KMS-11 (cell line): ENCODE measurements around the gene PKIB.

Experiments used
- H2AFZ ChIP-seq: fragments of 200-600 bp; sonication (generic); 2 replicates; pipeline ENCODE4 v1.6.1; 2016; ENCODE audit warnings: antibody characterized with exemption, mixed run types, low read depth
- H3K27ac ChIP-seq: fragments of 200-600 bp; sonication (generic); 2 replicates; pipeline ENCODE4 v1.6.1; 2016; ENCODE audit warnings: mild to moderate bottlenecking, mixed run types
- H3K27me3 ChIP-seq: fragments of 200-600 bp; sonication (generic); 2 replicates; pipeline ENCODE4 v1.6.1; 2017; ENCODE audit warnings: mild to moderate bottlenecking, low read depth, mixed run types, moderate library complexity; ENCODE audit not compliant: insufficient read depth
- H3K36me3 ChIP-seq: fragments of 200-600 bp; sonication (generic); 2 replicates; pipeline ENCODE4 v1.6.1; 2017; ENCODE audit warnings: mild to moderate bottlenecking, mixed run types; ENCODE audit not compliant: insufficient read depth
- H3K4me1 ChIP-seq: fragments of 200-600 bp; sonication (generic); 2 replicates; pipeline ENCODE4 v1.6.1; 2016; ENCODE audit warnings: mild to moderate bottlenecking, low read depth, mixed run types; ENCODE audit not compliant: poor library complexity, severe bottlenecking
- H3K4me2 ChIP-seq: fragments of 200-600 bp; sonication (generic); 2 replicates; pipeline ENCODE4 v1.7.0; 2016; ENCODE audit warnings: mild to moderate bottlenecking, mixed run types
- H3K4me3 ChIP-seq: fragments of 200-600 bp; sonication (generic); IDR thresholded peaks from 2 replicates; pipeline ENCODE4 v1.6.1; 2017; ENCODE audit warnings: low read depth, low read length, mixed read lengths; ENCODE audit not compliant: insufficient read depth
- H3K79me2 ChIP-seq: fragments of 200-600 bp; sonication (generic); 2 replicates; pipeline ENCODE4 v1.6.1; 2016; ENCODE audit warnings: low read depth, mixed run types; ENCODE audit not compliant: insufficient read depth
- H3K9ac ChIP-seq: fragments of 200-600 bp; sonication (generic); 2 replicates; pipeline ENCODE4 v1.6.1; 2016; ENCODE audit warnings: mild to moderate bottlenecking, mixed run types
- H4K20me1 ChIP-seq: fragments of 200-600 bp; sonication (generic); 2 replicates; pipeline ENCODE4 v1.6.1; 2016; ENCODE audit warnings: mild to moderate bottlenecking, mixed run types; ENCODE audit not compliant: insufficient read depth
- TF ChIP-seq, protein P1 (sequence below): fragments of 200-600 bp; sonication (generic); conservative IDR thresholded peaks from 2 replicates; pipeline ENCODE4 v1.6.1; 2017; ENCODE audit warnings: low read depth, mild to moderate bottlenecking, antibody characterized with exemption, low read length, moderate library complexity, mixed read lengths

PKIB gene

DNA sequence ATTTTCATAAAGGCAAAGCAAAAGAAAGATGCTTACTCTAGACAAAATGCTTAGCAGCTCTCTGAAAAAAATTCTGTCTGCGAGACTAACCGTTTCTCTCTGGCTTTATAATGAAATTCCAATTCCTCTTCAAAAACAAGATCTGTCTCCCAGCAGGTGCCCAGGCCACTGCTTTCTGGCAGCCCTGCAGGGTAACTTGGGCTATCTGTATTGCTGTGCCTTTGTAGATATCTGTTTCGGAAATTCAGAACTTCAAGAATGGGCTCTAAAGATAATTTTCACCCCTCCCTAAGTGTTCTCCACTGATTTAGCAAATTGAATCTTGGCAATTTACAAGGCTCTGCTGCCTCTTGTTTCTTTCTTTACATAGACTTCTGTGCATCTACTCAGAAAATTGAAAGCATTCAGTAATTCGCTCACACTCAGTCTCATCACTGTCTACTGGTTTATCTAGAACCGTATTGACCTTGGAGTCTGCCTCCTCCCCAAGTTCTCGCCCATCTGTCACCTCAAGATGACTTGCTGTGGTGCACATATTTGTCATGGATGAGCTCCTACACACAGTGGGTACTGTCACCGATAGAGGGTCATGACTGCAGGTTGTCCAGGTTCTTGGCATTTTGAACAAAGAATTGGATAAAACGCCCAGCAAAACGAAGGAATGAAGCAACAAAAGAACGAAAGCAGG, 142.9 kb downstream of the PKIB start:
- peaks cover 61% of the 10 kb centered on the region for H3K4me1 ChIP-seq
- H3K4me3 ChIP-seq: no peak overlapping the region
- no peaks in the 10 kb centered on the region for H3K79me2 ChIP-seq
- peak overlapping the region; percentile 50 for H2AFZ ChIP-seq
- no peaks in the 10 kb centered on the region for H3K27me3 ChIP-seq
- H3K4me2 ChIP-seq: peak overlapping the region; percentile 87
- peak overlapping the region; percentile 80 for H3K27ac ChIP-seq
- TF ChIP-seq, protein P1, sequence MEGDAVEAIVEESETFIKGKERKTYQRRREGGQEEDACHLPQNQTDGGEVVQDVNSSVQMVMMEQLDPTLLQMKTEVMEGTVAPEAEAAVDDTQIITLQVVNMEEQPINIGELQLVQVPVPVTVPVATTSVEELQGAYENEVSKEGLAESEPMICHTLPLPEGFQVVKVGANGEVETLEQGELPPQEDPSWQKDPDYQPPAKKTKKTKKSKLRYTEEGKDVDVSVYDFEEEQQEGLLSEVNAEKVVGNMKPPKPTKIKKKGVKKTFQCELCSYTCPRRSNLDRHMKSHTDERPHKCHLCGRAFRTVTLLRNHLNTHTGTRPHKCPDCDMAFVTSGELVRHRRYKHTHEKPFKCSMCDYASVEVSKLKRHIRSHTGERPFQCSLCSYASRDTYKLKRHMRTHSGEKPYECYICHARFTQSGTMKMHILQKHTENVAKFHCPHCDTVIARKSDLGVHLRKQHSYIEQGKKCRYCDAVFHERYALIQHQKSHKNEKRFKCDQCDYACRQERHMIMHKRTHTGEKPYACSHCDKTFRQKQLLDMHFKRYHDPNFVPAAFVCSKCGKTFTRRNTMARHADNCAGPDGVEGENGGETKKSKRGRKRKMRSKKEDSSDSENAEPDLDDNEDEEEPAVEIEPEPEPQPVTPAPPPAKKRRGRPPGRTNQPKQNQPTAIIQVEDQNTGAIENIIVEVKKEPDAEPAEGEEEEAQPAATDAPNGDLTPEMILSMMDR: no peak
- no peaks in the 10 kb centered on the region for H4K20me1 ChIP-seq
- H3K36me3 ChIP-seq: no peaks in the 10 kb centered on the region
- peak overlapping the region; percentile 32; the same call in 1 of the 2 replicates for H3K9ac ChIP-seq

DNA sequence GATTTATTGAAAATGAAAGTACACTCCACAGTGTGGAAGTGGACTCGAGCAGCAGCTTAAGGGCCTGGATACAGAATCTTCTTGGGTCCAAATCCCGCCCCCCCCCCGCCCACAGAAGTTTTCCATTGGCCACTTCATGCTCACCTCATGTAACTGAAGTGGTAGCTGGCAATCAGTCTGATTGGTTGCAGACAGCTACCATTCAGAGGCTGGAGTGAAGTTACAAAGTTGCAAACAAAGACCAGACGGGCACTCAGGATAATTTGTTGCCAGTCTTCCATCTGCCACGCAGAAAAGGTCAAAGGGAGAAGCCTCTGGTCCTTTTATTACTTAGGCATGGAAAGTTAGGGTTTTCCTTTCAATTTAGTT, 143.5 kb downstream of the PKIB start:
- H3K27me3 ChIP-seq: no peaks in the 10 kb centered on the region
- H3K36me3 ChIP-seq: no peaks in the 10 kb centered on the region
- peaks cover 66% of the 10 kb centered on the region for H3K4me1 ChIP-seq
- H3K4me3 ChIP-seq: no peak overlapping the region
- H3K27ac ChIP-seq: peak overlapping the region; percentile 80
- H2AFZ ChIP-seq: peak overlapping the region; percentile 50; the same call in 1 of the 2 replicates
- no peaks in the 10 kb centered on the region for H4K20me1 ChIP-seq
- peak overlapping the region; percentile 32; the same call in 1 of the 2 replicates for H3K9ac ChIP-seq
- TF ChIP-seq, protein P1: no peak
- peak overlapping the region; percentile 87 for H3K4me2 ChIP-seq
- H3K79me2 ChIP-seq: no peaks in the 10 kb centered on the region

DNA sequence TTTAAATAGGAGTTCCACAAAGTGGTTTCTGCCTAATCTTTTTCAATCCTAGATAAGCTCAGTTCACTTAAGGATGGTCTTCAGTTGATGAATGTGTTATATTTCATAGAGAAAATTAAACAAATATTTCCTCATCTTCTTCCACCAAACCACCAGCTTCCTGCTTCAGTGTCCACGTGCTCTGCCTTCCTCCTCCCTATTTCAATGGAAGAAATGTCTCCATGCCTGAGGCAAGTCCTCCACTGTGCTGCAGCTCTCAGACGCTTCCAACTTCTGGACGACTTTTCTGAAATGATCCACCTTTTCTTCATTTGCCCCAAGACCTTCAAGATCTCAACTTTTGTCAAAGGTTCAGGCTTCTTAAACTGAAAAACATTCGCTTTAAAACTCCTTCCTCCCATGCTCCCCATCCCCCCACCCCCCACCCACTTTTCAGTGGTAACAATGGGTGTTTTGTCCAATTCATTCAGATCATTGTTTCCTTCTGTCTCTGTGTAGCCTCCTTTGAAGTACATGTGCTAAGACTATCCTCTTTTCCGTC, 144.1 kb downstream of the PKIB start:
- peak overlapping the region; percentile 87; the same call in 1 of the 2 replicates for H3K4me2 ChIP-seq
- no peaks in the 10 kb centered on the region for H3K79me2 ChIP-seq
- TF ChIP-seq, protein P1: no peak
- H3K36me3 ChIP-seq: no peaks in the 10 kb centered on the region
- no peak overlapping the region for H3K4me3 ChIP-seq
- H4K20me1 ChIP-seq: no peaks in the 10 kb centered on the region
- H3K9ac ChIP-seq: no peak overlapping the region
- peaks cover 67% of the 10 kb centered on the region for H3K4me1 ChIP-seq
- H3K27ac ChIP-seq: peak overlapping the region; percentile 80
- H3K27me3 ChIP-seq: no peaks in the 10 kb centered on the region
- no peak overlapping the region; the same call in 1 of the 2 replicates for H2AFZ ChIP-seq

DNA sequence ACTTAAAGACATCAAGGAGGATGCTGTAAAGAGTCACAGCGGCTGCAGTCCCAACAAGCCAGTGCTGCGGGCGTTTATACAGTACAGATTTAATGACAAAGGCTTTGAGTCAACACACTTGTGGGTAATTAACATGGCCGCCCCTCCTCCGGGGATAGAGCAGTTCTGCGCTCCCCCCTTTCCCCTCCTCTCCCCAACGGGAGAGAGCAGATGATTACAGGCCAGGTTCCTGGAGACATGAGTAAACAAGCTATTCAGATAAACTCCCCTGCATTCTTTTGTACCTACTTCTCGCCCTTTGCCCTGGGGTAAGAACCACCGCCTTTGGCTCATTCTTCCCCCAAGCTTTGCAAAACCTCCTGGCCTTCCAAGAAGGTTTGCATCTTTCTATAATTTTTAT, 145.7 kb downstream of the PKIB start:
- H3K27ac ChIP-seq: no peak overlapping the region
- H3K36me3 ChIP-seq: no peaks in the 10 kb centered on the region
- no peak overlapping the region for H3K4me3 ChIP-seq
- no peak overlapping the region for H3K9ac ChIP-seq
- no peaks in the 10 kb centered on the region for H3K79me2 ChIP-seq
- TF ChIP-seq, protein P1: no peak
- H3K4me1 ChIP-seq: peaks cover 67% of the 10 kb centered on the region
- H3K27me3 ChIP-seq: no peaks in the 10 kb centered on the region
- H4K20me1 ChIP-seq: no peaks in the 10 kb centered on the region
- no peak overlapping the region for H2AFZ ChIP-seq
- no peak overlapping the region for H3K4me2 ChIP-seq
